SJSA1 (cell line): ENCODE data around the gene LRRC8E. TPM values are rescaled to one million over a fixed set of nuclear protein-coding genes. Genes with fewer than 3 reads are reported as not detected.

ENCODE experiments used
- total RNA-seq: library from RNA; depleted of rRNA; stranded (reverse); fragments of >200 nt; shearing (Covaris generic); gene quantifications from 2 replicates; pipeline ENCODE4 v1.2.3, GENCODE V29; 2014; rRNA removed

LRRC8E gene
- total RNA-seq, 1 experiment from 2014 or later: 2.1 TPM

Other genes starting within 250 kb of the LRRC8E start
- not detected in 2 replicates for gene RETN, start 219.5 kb upstream of the LRRC8E start, total RNA-seq
- not detected in 2 replicates for gene MCEMP1, start 211.4 kb upstream of the LRRC8E start, total RNA-seq
- gene TRAPPC5, start 207.7 kb upstream of the LRRC8E start, total RNA-seq: 129 and 131 TPM in 2 replicates
- not detected in 2 replicates for gene FCER2, start 186.4 kb upstream of the LRRC8E start, total RNA-seq
- not detected in 2 replicates for gene CLEC4G, start 156.4 kb upstream of the LRRC8E start, total RNA-seq
- gene CD209, start 141.0 kb upstream of the LRRC8E start, total RNA-seq: not detected in 2 replicates
- gene CLEC4M, start 125.3 kb upstream of the LRRC8E start, total RNA-seq: not detected in 2 replicates
- 15.6 and 16.3 TPM in 2 replicates for gene EVI5L, start 58.3 kb upstream of the LRRC8E start, total RNA-seq
- gene PRR36, start 14.1 kb upstream of the LRRC8E start, total RNA-seq: not detected in 2 replicates
- 3.2 and 9.7 TPM in 2 replicates for gene MAP2K7, start 15.4 kb downstream of the LRRC8E start, total RNA-seq
- gene TGFBR3L, start 26.3 kb downstream of the LRRC8E start, total RNA-seq: not detected in 2 replicates
- 26.6 and 27.8 TPM in 2 replicates for gene SNAPC2, start 31.8 kb downstream of the LRRC8E start, total RNA-seq
- not detected in 2 replicates for gene CTXN1, start 37.6 kb downstream of the LRRC8E start, total RNA-seq
- 49.6 and 65.3 TPM in 2 replicates for gene TIMM44, start 55.2 kb downstream of the LRRC8E start, total RNA-seq
- gene ELAVL1, start 117.1 kb downstream of the LRRC8E start, total RNA-seq: 39.5 and 74.6 TPM in 2 replicates
- not detected in 2 replicates for gene CCL25, start 164.2 kb downstream of the LRRC8E start, total RNA-seq